Loucy (cell line): ENCODE measurements around the gene CDR2.

Experiments used
- H2AFZ ChIP-seq: fragments of 200-600 bp; sonication (generic); 2 replicates; pipeline ENCODE4 v1.6.0; 2016; ENCODE audit warnings: antibody characterized with exemption, mild to moderate bottlenecking, low read length, moderate library complexity
- H3F3A ChIP-seq: fragments of 200-600 bp; 2 replicates; pipeline ENCODE4 v1.6.0; 2016; ENCODE audit warnings: antibody characterized with exemption, low read depth, mild to moderate bottlenecking
- H3K27me3 ChIP-seq: fragments of 200-600 bp; sonication (generic); 2 replicates; pipeline ENCODE4 v1.6.1; 2014; ENCODE audit warnings: low read length, mild to moderate bottlenecking; ENCODE audit not compliant: insufficient read depth, poor library complexity, severe bottlenecking
- H3K36me3 ChIP-seq: fragments of 200-600 bp; sonication (generic); 2 replicates; pipeline ENCODE4 v1.6.1; 2016; ENCODE audit warnings: low read length; ENCODE audit not compliant: insufficient read depth
- H3K4me1 ChIP-seq: fragments of 200-600 bp; sonication (generic); 2 replicates; pipeline ENCODE4 v1.5.1; 2014; ENCODE audit warnings: low read length, mild to moderate bottlenecking; ENCODE audit not compliant: insufficient read depth, poor library complexity, severe bottlenecking
- H3K4me2 ChIP-seq: fragments of 200-600 bp; sonication (generic); 2 replicates; pipeline ENCODE4 v1.6.0; 2014; ENCODE audit warnings: antibody characterized with exemption, low read length, low read depth, mild to moderate bottlenecking; ENCODE audit not compliant: poor library complexity, severe bottlenecking
- H3K4me3 ChIP-seq: fragments of 200-600 bp; sonication (generic); 2 replicates; pipeline ENCODE4 v1.5.1; 2014; ENCODE audit warnings: low read length, mild to moderate bottlenecking, mixed read lengths; ENCODE audit not compliant: poor library complexity, severe bottlenecking
- H3K79me2 ChIP-seq: fragments of 200-600 bp; sonication (generic); 2 replicates; pipeline ENCODE4 v1.6.1; 2014; ENCODE audit warnings: low read length; ENCODE audit not compliant: insufficient read depth
- H3K9ac ChIP-seq: fragments of 200-600 bp; sonication (generic); 2 replicates; pipeline ENCODE4 v1.6.0; 2014; ENCODE audit warnings: mild to moderate bottlenecking, low read depth, low read length, moderate library complexity; ENCODE audit not compliant: poor library complexity, severe bottlenecking
- H3K9me2 ChIP-seq: fragments of 200-600 bp; sonication (generic); replicated peaks from 2 replicates; pipeline ENCODE4 v1.6.1; 2016; ENCODE audit warnings: low read depth, low read length, mixed read lengths
- H3K9me3 ChIP-seq: fragments of 200-600 bp; sonication (generic); 2 replicates; pipeline ENCODE4 v1.6.1; 2014; ENCODE audit warnings: mild to moderate bottlenecking, antibody characterized with exemption, low read length, low read depth; ENCODE audit not compliant: insufficient read depth
- H4K20me1 ChIP-seq: fragments of 200-600 bp; sonication (generic); 2 replicates; pipeline ENCODE4 v1.6.0; 2014; ENCODE audit warnings: antibody characterized with exemption, low read length, mild to moderate bottlenecking; ENCODE audit not compliant: insufficient read depth, poor library complexity, severe bottlenecking
- EZH2phosphoT487 ChIP-seq: fragments of 200-600 bp; IDR thresholded peaks from 2 replicates; pipeline ENCODE4 v1.6.1; 2018; ENCODE audit warnings: antibody characterized with exemption, mild to moderate bottlenecking, moderate library complexity, borderline replicate concordance
- TF ChIP-seq, protein P1 (sequence below): fragments of 200-600 bp; sonication (generic); conservative IDR thresholded peaks from 2 replicates; pipeline ENCODE4 v1.5.1; 2014; ENCODE audit warnings: mild to moderate bottlenecking, antibody characterized with exemption, low read length

The CDR2 gene

DNA sequence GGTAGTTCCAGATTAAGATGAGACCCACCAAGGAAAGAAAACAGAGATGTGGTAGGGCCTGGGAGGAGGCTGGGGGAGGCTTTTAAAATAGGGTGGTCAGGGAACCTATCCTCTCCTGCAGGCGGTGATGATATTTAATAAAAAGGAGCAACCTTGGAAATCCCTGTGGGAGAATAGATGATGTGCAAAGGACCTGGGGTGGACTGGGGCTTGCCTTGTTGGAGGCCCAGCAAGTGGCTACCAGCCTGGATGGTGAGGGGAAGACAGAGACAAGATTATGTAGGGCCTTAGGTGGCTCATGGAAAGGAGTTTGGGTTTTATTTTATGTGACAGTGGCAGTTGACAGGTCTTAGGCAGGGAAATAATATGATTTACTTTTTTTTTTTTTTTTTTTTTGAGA lies 75.4 kb downstream of the CDR2 start:
- Histone ChIP-seq H4K20me1 (peaks cover 33% of the 10 kb centered on the region), H3K27me3 (peaks cover 4% of the 10 kb centered on the region), H3K79me2 (peaks cover 47% of the 10 kb centered on the region)

DNA sequence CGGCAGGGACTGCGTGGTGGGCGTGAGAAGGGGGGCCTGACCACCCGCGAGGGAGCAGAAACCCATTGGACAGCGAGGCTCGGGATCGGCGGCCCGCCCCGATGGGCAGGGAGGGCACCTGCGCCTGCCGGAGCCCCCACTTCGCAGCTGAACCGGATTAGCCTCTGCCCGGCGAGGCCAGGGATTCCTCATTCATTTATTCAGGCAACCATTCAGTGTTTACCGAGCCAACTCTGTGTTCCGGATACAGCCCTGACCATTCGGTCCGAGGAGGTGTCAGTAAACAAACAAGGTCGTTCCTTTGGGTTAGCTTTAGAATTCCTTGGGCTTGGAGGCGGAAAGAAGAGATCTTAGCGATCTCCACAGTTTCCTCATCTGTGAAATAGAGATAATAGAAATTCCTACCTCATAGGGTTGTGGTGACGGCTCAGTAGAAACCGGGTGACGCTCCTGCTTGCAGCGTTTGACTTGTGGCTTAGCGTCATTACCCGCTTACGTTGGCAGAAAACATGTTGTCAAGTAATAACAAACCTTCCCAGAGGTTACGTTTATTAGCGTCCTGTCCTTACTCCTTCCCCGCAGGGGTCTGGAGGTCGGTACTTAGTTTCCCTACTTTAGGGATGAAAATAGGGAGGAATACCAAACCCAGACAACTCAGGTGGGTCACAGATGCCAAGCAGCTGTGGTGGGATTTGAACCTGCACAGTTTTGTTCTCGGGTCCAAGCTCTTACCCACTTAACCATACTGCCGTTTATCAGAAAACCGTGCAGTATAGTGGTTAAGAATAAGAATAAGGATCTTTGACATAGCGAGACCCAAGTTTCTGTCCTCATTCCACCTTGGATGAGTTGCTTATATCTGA lies 76.3 kb downstream of the CDR2 start:
- peaks cover 47% of the 10 kb centered on the region for H3K79me2 ChIP-seq

More for the DNA sequence above, 75.4 kb downstream of the CDR2 start:
- Histone ChIP-seq H3K4me1 (peaks cover 25% of the 10 kb centered on the region), H3K9me2 (no peaks in the 10 kb centered on the region), H3K9ac (no peak overlapping the region), H3K4me2 (peak overlapping the region; percentile 72), H3K9me3 (no peaks in the 10 kb centered on the region), H3F3A (0 out of 2 replicates have a peak, but pooled peaks cover 5% of the 10 kb centered on the region), H3K36me3 (peaks cover 5% of the 10 kb centered on the region; the same call in 1 of the 2 replicates), H3K4me3 (peak overlapping the region; percentile 86), H2AFZ (no peak overlapping the region)
- TF ChIP-seq, protein P1, sequence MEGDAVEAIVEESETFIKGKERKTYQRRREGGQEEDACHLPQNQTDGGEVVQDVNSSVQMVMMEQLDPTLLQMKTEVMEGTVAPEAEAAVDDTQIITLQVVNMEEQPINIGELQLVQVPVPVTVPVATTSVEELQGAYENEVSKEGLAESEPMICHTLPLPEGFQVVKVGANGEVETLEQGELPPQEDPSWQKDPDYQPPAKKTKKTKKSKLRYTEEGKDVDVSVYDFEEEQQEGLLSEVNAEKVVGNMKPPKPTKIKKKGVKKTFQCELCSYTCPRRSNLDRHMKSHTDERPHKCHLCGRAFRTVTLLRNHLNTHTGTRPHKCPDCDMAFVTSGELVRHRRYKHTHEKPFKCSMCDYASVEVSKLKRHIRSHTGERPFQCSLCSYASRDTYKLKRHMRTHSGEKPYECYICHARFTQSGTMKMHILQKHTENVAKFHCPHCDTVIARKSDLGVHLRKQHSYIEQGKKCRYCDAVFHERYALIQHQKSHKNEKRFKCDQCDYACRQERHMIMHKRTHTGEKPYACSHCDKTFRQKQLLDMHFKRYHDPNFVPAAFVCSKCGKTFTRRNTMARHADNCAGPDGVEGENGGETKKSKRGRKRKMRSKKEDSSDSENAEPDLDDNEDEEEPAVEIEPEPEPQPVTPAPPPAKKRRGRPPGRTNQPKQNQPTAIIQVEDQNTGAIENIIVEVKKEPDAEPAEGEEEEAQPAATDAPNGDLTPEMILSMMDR, result no peak
- no peak for TF ChIP-seq EZH2phosphoT487

DNA sequence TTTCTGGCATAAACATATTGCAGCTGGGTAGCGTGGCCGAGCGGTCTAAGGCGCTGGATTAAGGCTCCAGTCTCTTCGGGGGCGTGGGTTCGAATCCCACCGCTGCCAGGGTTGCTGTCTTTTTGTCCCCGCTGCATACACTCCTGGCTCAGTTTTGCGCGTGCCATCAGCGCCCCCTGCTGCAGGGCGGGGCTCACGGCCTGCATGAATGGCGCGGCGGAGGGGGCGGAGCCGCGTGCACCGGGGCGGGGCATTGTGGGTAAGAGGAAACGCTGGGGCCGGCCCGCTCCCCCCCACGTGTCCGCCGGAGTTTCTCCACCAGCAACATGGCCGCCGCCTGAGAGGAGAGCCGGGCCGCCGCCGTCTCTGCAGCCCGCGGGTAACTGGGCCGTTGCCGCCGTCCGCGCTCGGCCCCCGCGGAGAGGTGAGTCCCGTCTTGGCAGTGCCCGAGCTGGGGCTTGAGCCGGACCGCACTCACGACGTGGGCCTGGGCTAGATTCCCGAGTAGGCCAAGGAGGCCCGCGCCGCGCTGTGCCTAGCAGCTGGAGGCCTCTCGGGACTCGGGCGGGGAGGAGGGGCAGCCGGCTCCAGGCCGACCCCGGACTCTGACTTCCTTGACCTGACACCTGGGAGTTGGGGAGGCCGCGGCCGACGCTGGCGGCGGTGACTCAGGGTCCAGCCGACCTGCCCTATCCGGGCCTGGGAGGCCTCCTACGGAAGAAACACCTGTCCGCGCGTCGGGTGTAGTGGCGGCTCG lies 77.1 kb downstream of the CDR2 start, which contains the start of gene POLR3E:
TSS of gene POLR3E (plus strand) at position 296 of the 757 bp plus-strand sequence. CDS start 5,560 bp downstream, outside the sequence.
- Histone ChIP-seq H3F3A (0 out of 2 replicates have a peak, but pooled peaks cover 5% of the 10 kb centered on the region), H3K4me2 (peak within 1 kb of the TSS; percentile 83), H3K9ac (peak within 1 kb of the TSS; percentile 89), H3K9me3 (no peaks in the 10 kb centered on the region), H4K20me1 (peaks cover 33% of the 10 kb centered on the region), H2AFZ (peak within 1 kb of the TSS; percentile 96), H3K9me2 (no peaks in the 10 kb centered on the region), H3K79me2 (peaks cover 40% of the 10 kb centered on the region), H3K4me1 (peaks cover 25% of the 10 kb centered on the region), H3K36me3 (no peaks in the 10 kb centered on the region), H3K4me3 (peak within 1 kb of the TSS; percentile 97), H3K27me3 (peaks cover 4% of the 10 kb centered on the region)
- TF ChIP-seq, protein P1, result peak; percentile 75
- TF ChIP-seq EZH2phosphoT487, result no peak

More for the DNA sequence above, 76.3 kb downstream of the CDR2 start:
- H3K9ac ChIP-seq, result peak overlapping the region; percentile 89
- H2AFZ ChIP-seq, result peak overlapping the region; percentile 61; the same call in 1 of the 2 replicates
- peak overlapping the region; percentile 86 for H3K4me3 ChIP-seq
- peaks cover 4% of the 10 kb centered on the region for H3K27me3 ChIP-seq
- peak overlapping the region; percentile 72 for H3K4me2 ChIP-seq
- peaks cover 33% of the 10 kb centered on the region for H4K20me1 ChIP-seq
- 0 out of 2 replicates have a peak, but pooled peaks cover 5% of the 10 kb centered on the region for H3F3A ChIP-seq
- TF ChIP-seq EZH2phosphoT487, result no peak
- TF ChIP-seq, protein P1, result no peak
- H3K4me1 ChIP-seq, result peaks cover 25% of the 10 kb centered on the region
- H3K36me3 ChIP-seq, result peaks cover 2% of the 10 kb centered on the region; the same call in 1 of the 2 replicates
- no peaks in the 10 kb centered on the region for H3K9me3 ChIP-seq
- H3K9me2 ChIP-seq, result no peaks in the 10 kb centered on the region
